IPS-15b (cell line): ENCODE measurements around the gene SNRNP200.

Experiments used
- H3K27me3 ChIP-seq: one replicate; pipeline ENCODE4 v1.6.1; 2013; ENCODE audit warnings: low read length; ENCODE audit not compliant: control insufficient read depth, insufficient read depth
- H3K36me3 ChIP-seq: one replicate; pipeline ENCODE4 v1.6.1; 2013; ENCODE audit warnings: low read length; ENCODE audit not compliant: control insufficient read depth, insufficient read depth
- H3K4me1 ChIP-seq: one replicate; pipeline ENCODE4 v1.6.1; 2013; ENCODE audit warnings: mild to moderate bottlenecking, low read length; ENCODE audit not compliant: control insufficient read depth, insufficient read depth
- H3K4me3 ChIP-seq: one replicate; pipeline ENCODE4 v1.5.1; 2013; ENCODE audit warnings: low read depth, low read length
- H3K9ac ChIP-seq: one replicate; pipeline ENCODE4 v1.6.1; 2013; ENCODE audit warnings: low read depth, mild to moderate bottlenecking, low read length
- H3K9me3 ChIP-seq: one replicate; pipeline ENCODE4 v1.6.1; 2013; ENCODE audit warnings: mild to moderate bottlenecking, low read length; ENCODE audit not compliant: control insufficient read depth, insufficient read depth

SNRNP200 gene

DNA sequence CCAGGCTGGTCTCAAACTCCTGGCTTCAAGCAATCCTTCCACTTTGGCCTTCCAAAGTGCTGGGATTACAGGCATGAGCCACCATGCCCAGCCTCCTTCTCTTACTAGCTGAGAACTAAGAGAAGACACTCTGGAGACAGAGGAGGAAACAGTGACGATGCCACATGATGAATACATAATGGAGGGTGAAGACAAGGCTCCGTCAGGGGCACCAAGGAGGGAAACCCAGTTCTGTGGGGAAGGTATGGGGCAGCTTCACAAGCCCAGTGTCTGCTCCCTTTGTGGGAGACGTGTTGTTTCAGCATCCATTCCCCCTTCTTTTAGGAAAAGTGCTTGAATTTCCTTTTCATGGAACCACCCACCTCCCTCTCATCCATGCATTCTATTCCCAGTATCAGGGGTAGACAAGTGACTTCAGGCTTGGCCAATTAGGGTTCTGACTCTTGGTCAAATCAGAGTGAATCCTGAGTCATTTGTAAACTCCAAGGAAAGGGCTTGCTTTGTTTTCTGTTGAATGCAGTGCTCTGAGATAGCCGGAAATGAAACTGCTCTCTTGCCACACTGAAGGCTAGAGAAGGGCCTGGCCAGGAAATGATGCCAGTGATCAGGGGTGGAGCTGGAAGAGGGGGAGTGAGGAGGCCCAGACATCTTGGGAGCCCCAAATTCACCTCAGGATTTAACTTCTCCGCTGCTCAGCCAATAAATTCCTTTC, 63.3 kb downstream of the SNRNP200 start:
- Histone ChIP-seq H3K36me3 (no peaks in the 10 kb centered on the region), H3K4me1 (peaks cover 2% of the 10 kb centered on the region), H3K4me3 (no peak overlapping the region), H3K9ac (no peak overlapping the region), H3K27me3 (no peaks in the 10 kb centered on the region), H3K9me3 (no peaks in the 10 kb centered on the region)

DNA sequence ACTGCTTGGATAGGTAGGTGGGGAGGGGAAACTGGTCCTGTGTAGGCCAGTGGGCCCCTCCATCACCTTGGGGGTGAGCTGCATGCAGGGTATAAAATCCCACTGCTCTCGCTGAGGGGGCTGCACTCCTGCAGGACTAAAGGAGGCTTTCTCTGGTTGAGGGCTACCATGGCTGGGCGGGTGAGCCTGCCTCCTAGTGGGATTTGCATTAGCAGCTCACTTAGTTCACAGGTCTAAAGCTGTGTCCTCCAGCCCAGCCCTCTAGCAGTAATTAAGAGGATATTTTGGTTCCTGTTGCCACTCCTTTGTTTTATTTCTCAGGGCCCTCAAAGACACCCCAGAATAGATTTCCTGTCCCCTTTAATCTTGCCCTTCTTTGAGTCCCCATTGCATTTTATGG, 64.1 kb downstream of the SNRNP200 start:
- Histone ChIP-seq H3K4me3 (no peak overlapping the region), H3K36me3 (no peaks in the 10 kb centered on the region), H3K9me3 (no peaks in the 10 kb centered on the region), H3K4me1 (peaks cover 2% of the 10 kb centered on the region), H3K9ac (peak overlapping the region; percentile 37), H3K27me3 (no peaks in the 10 kb centered on the region)

DNA sequence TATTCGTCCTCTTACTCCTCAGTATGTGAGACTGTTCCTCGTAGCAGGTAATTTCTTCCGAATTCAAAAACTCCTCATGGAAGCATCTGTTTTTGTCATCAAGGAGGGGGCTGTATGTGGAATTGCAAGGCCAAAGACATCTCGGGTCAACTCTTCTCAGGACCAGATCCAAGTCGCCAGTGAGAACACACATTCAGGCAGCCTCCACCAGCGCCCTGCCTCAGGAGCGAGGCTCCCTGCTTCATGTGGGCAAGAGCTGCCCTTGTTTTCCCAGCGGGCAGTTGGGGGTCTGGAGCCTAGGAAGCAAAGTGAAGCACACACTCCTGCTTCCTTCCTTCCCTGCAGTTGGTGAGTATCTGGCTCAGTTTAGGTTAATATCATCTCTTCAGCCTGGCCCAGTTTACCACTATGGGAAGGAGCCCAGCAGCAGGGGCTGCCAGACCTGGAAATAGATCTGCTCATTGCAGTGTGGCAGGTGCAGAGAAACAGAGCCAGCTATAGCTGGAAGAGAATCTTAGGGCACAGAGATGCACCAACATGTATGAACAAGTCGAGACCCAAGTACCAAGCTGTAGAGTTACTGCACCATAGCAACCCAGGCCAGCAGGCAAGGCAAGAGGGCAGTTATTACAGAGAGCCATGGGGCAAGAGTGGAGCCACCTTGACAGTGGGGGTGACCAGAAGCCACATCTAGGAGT, 64.9 kb downstream of the SNRNP200 start:
- no peaks in the 10 kb centered on the region for H3K27me3 ChIP-seq
- H3K9ac ChIP-seq: no peak overlapping the region
- H3K4me3 ChIP-seq: no peak overlapping the region
- no peaks in the 10 kb centered on the region for H3K36me3 ChIP-seq
- no peaks in the 10 kb centered on the region for H3K9me3 ChIP-seq
- peaks cover 2% of the 10 kb centered on the region for H3K4me1 ChIP-seq

DNA sequence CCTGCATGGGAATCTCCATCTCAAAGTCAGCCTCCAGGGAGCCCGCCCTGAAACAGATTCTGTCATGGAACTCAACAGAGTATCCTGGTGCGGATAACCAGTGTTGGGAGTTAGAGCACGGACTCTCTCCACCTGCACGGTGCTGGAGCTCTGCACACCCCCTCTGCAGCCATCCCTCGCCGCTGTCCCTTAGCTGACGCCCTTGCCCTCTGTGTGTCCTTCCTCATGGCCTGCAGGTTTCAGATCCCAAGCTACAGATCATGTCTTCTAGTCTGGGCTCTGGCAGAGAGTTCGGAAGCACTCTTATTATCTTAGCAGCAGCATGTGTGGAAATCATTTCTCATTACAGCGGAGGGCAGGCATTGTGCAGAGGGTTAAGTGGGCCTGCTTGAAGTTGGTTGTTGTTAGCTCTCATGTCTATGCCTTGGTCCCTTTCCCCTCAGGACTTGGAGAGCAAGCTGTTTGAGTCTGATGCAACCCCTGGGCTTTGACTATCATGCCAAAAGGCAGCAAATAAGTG, 65.5 kb downstream of the SNRNP200 start:
- Histone ChIP-seq H3K27me3 (no peaks in the 10 kb centered on the region), H3K4me3 (no peak overlapping the region), H3K36me3 (no peaks in the 10 kb centered on the region), H3K4me1 (peaks cover 2% of the 10 kb centered on the region), H3K9me3 (no peaks in the 10 kb centered on the region), H3K9ac (peak overlapping the region; percentile 37)

DNA sequence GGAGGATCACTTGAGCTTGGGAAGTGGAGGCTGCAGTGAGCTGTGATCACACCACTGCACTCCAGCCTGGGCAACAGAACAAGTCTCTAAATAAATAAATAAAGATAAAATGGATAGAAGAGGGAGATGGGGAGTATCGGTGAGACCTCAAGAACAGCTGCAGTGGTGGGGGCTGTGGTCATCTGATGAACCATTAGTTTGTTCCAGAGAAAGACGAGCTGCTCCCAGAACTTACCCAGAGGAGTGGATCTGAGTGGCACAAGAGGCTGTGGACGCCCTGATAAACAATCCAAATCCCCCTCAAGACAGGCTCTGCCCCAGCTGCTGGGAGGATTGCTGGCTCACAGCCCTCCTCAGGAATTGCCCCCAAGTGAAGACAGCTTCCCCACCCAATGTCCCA, 66.3 kb downstream of the SNRNP200 start:
- no peak overlapping the region for H3K4me3 ChIP-seq
- no peak overlapping the region for H3K9ac ChIP-seq
- peaks cover 2% of the 10 kb centered on the region for H3K4me1 ChIP-seq
- no peaks in the 10 kb centered on the region for H3K9me3 ChIP-seq
- no peaks in the 10 kb centered on the region for H3K27me3 ChIP-seq
- H3K36me3 ChIP-seq: no peaks in the 10 kb centered on the region

DNA sequence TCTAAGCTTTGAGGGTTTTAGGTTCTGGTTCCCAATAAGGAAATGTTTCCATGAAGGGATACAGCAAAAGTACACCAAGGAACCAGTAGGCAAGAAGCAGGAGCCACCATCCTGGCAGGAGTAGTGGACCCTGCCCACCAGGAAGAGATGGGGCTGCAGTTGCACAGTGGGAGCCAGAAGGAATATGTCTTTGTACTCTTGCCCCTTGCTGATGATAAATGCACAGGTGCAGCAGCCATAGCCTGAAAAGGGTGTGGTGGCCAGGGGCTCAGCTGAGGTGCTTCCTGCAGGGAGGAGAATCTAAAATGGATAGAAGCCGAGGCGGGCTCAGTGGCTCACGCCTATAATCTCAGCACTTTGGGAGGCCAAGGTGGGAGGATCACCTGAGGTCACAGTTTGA, 67.1 kb downstream of the SNRNP200 start:
- no peak overlapping the region for H3K9ac ChIP-seq
- H3K4me1 ChIP-seq: peaks cover 2% of the 10 kb centered on the region

DNA sequence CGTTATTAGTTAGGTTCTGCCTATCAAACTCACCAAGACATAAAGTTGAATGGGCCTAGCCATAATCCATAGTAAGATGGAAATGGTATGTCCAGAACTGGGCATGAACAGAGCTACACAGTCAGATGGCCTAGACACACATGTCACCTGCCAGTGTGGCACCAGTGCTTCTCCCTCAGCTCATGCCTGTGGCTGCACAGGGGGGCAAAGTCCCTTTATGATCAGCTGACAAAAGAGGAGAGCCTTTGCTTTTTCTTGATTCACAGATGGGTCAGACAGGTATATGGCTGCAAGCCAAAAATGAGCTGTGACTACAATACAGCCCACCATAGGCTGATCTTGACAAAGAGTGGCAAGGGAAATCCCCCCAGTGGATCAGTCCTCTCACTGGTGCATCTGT, 68.5 kb downstream of the SNRNP200 start:
- no peak overlapping the region for H3K9ac ChIP-seq
- H3K27me3 ChIP-seq: no peaks in the 10 kb centered on the region
- H3K4me3 ChIP-seq: no peak overlapping the region
- no peaks in the 10 kb centered on the region for H3K9me3 ChIP-seq
- H3K36me3 ChIP-seq: no peaks in the 10 kb centered on the region
- H3K4me1 ChIP-seq: peaks cover 2% of the 10 kb centered on the region

More for the DNA sequence above, 67.1 kb downstream of the SNRNP200 start:
- Histone ChIP-seq H3K9me3 (no peaks in the 10 kb centered on the region), H3K4me3 (no peak overlapping the region), H3K36me3 (no peaks in the 10 kb centered on the region), H3K27me3 (no peaks in the 10 kb centered on the region)

DNA sequence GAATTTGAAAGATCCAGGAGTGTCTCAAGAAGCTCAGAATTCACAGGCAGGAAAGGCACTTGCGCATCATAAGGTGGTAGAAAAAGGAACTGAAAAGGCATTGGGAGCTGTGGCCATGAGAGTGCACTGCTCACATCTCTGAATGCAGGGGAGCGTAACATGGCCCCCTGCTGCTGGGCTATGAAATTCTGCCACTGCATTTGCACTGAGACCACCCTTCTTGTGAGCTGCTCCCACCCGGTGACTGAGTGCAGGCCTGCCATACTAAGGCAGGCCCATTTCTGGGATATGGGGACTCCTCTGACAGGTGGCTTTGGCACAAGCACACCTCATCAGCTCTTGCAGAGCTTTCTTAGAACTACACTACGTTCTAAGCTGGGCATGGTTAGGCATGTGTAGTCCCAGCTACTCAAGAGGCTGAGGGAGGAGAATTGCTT, 71.4 kb downstream of the SNRNP200 start:
- Histone ChIP-seq H3K9me3 (no peaks in the 10 kb centered on the region), H3K36me3 (no peaks in the 10 kb centered on the region), H3K9ac (no peak overlapping the region), H3K4me1 (no peaks in the 10 kb centered on the region), H3K4me3 (no peak overlapping the region), H3K27me3 (no peaks in the 10 kb centered on the region)

DNA sequence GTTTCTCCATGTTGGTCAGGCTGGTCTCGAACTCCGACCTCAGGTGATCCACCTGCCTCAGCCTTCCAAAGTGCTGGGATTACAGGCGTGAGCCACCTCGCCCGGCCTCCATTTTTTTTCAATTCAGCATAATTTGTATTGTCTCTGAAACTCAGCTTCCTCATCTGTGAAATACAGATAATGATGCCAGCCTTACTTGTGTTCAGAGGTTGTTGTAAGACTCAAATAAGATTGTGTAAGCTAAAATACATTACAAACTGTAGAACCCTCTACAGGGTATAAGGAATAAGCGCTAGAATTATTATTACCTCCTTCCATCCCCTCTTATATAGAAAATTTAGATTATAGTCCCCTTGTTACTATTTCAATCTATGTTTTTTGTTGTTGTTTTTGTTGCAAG, 71.9 kb downstream of the SNRNP200 start:
- Histone ChIP-seq H3K4me1 (no peaks in the 10 kb centered on the region), H3K4me3 (no peak overlapping the region), H3K36me3 (no peaks in the 10 kb centered on the region), H3K27me3 (no peaks in the 10 kb centered on the region), H3K9me3 (no peaks in the 10 kb centered on the region), H3K9ac (no peak overlapping the region)

DNA sequence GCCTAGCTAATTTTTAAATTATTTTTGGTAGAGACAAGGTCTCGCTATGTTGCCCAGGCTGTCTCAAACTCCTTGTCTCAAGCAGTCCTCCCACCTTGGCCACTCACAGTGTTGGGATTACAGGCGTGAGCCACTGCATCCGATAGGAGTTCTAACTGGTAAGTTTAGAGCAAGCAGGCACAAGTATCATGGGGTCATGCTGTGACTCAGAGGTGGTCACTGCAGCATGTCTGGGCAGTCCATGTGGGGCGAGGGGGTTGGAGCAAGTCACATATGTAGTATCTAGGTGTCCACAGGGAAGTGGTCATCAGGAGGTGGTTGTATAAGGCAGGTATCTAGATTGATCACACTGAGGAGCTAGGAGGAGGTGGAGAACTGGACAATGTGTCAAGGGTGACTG, 74.0 kb downstream of the SNRNP200 start:
- no peak overlapping the region for H3K4me3 ChIP-seq

DNA sequence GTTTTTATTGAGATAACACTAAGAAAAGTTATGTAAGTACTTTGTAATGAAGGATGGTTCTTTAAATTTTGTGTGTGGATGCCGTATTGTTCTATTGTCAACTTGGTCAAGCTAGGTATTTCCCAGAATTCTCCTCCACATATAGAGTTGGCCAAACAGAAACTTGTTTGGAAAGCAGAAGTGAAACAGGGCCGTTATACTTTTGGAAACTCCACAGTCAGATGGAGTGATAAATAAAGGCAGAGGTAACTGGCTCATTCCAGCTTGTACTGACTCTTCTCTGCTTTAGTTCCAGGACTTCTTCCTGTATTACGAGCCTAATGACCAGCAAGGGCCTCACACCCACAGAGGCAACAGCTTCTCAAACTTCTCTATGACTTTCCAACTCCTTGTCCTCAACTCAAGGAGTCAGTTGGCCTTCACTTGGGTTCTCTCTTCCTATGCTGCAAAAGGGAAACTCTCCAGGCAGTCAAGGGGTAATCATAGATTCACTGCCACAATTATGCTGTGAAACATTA, 80.3 kb downstream of the SNRNP200 start:
- no peaks in the 10 kb centered on the region for H3K27me3 ChIP-seq
- H3K9me3 ChIP-seq: no peaks in the 10 kb centered on the region
- no peak overlapping the region for H3K4me3 ChIP-seq
- H3K4me1 ChIP-seq: no peaks in the 10 kb centered on the region
- no peaks in the 10 kb centered on the region for H3K36me3 ChIP-seq
- no peak overlapping the region for H3K9ac ChIP-seq

More for the DNA sequence above, 74.0 kb downstream of the SNRNP200 start:
- no peaks in the 10 kb centered on the region for H3K4me1 ChIP-seq
- no peaks in the 10 kb centered on the region for H3K27me3 ChIP-seq
- H3K36me3 ChIP-seq: no peaks in the 10 kb centered on the region
- H3K9ac ChIP-seq: no peak overlapping the region
- no peaks in the 10 kb centered on the region for H3K9me3 ChIP-seq
